GM23338 (cell line): ENCODE results near the gene COA4. TPM values are rescaled to one million over a fixed set of nuclear protein-coding genes. Genes with fewer than 3 reads are reported as not detected.

ENCODE experiments used
- ATAC-seq: fragments of 200-7000 bp; cut with Tn5 transposase; 3 replicates; pipeline ENCODE4 v1.9.1; 2020
- DNase-seq: peaks from one replicate; pipeline ENCODE4 v3.0.0-alpha.2; 2015; ENCODE audit warnings: low spot score
- H2AFZ ChIP-seq: fragments of 200-600 bp; sonication (generic); 2 replicates; pipeline ENCODE4 v1.8.0; 2016; ENCODE audit warnings: antibody characterized with exemption, mild to moderate bottlenecking, moderate library complexity
- H3F3A ChIP-seq: fragments of 200-600 bp; sonication (generic); replicated peaks from 2 replicates; pipeline ENCODE4 v1.8.0; 2017; ENCODE audit warnings: antibody characterized with exemption, mixed run types, low read depth
- H3K27ac ChIP-seq: fragments of 200-600 bp; sonication (generic); 2 replicates; pipeline ENCODE4 v1.6.1; 2016; ENCODE audit warnings: low read depth
- H3K27me3 ChIP-seq: fragments of 200-600 bp; sonication (generic); 2 replicates; pipeline ENCODE4 v1.8.0; 2016; ENCODE audit warnings: mild to moderate bottlenecking, mixed run types, moderate library complexity; ENCODE audit not compliant: insufficient read depth
- H3K36me3 ChIP-seq: fragments of 200-600 bp; sonication (generic); 2 replicates; pipeline ENCODE4 v1.8.0; 2016; ENCODE audit warnings: mild to moderate bottlenecking; ENCODE audit not compliant: insufficient read depth
- H3K4me1 ChIP-seq: fragments of 200-600 bp; sonication (generic); 2 replicates; pipeline ENCODE4 v1.8.0; 2016; ENCODE audit warnings: mild to moderate bottlenecking, moderate library complexity; ENCODE audit not compliant: insufficient read depth
- H3K4me2 ChIP-seq: fragments of 200-600 bp; sonication (generic); 2 replicates; pipeline ENCODE4 v1.7.1; 2017; ENCODE audit warnings: mixed run types
- H3K4me3 ChIP-seq: fragments of 200-600 bp; sonication (generic); 2 replicates; pipeline ENCODE4 v1.6.1; 2016; ENCODE audit warnings: mixed run types
- H3K79me2 ChIP-seq: fragments of 200-600 bp; sonication (generic); replicated peaks from 2 replicates; pipeline ENCODE4 v1.8.0; 2017; ENCODE audit warnings: mild to moderate bottlenecking; ENCODE audit not compliant: insufficient read depth
- H3K9me2 ChIP-seq: fragments of 200-600 bp; sonication (generic); 2 replicates; pipeline ENCODE4 v1.8.0; 2017; ENCODE audit not compliant: insufficient read depth
- H4K20me1 ChIP-seq: fragments of 200-600 bp; sonication (generic); replicated peaks from 2 replicates; pipeline ENCODE4 v1.8.0; 2017; ENCODE audit warnings: mild to moderate bottlenecking; ENCODE audit not compliant: insufficient read depth
- H3K27ac Mint-ChIP-seq: 2 replicates; pipeline ENCODE4 v1.8.0; 2020; ENCODE audit warnings: inconsistent platforms, mild to moderate bottlenecking, moderate library complexity, mixed read lengths
- H3K27me3 Mint-ChIP-seq: 3 replicates; pipeline ENCODE4 v1.8.0; 2022; ENCODE audit warnings: low read depth, mild to moderate bottlenecking, moderate library complexity, mixed read lengths, inconsistent platforms; ENCODE audit not compliant: insufficient read depth, poor library complexity
- H3K36me3 Mint-ChIP-seq: 3 replicates; pipeline ENCODE4 v1.8.0; 2021; ENCODE audit warnings: low read depth, mild to moderate bottlenecking, inconsistent platforms, moderate library complexity, mixed read lengths
- H3K4me1 Mint-ChIP-seq: 3 replicates; pipeline ENCODE4 v1.8.0; 2020; ENCODE audit warnings: mild to moderate bottlenecking, inconsistent platforms, mixed read lengths
- H3K4me3 Mint-ChIP-seq: 3 replicates; pipeline ENCODE4 v1.8.0; 2021; ENCODE audit warnings: moderate library complexity, mild to moderate bottlenecking, inconsistent platforms, mixed read lengths
- H3K9me3 Mint-ChIP-seq: 3 replicates; pipeline ENCODE4 v1.8.0; 2020; ENCODE audit warnings: moderate library complexity, mild to moderate bottlenecking, inconsistent platforms, mixed read lengths
- EZH2 ChIP-seq: fragments of 200-600 bp; sonication (generic); IDR thresholded peaks from one replicate; pipeline ENCODE4 v1.8.0; 2017; ENCODE audit warnings: antibody characterized with exemption, mild to moderate bottlenecking, low read depth; ENCODE audit not compliant: unreplicated experiment
- EZH2phosphoT487 ChIP-seq: fragments of 200-600 bp; sonication (generic); IDR thresholded peaks from one replicate; pipeline ENCODE4 v1.8.1; 2018; ENCODE audit warnings: antibody characterized with exemption; ENCODE audit not compliant: unreplicated experiment
- NANOG ChIP-seq: IDR thresholded peaks from 2 replicates; pipeline ENCODE4 v1.6.1; 2016; ENCODE audit warnings: antibody characterized with exemption, borderline replicate concordance
- STAT1 ChIP-seq: IDR thresholded peaks from one replicate; pipeline ENCODE4 v1.6.1; 2016; ENCODE audit warnings: antibody characterized with exemption; ENCODE audit not compliant: unreplicated experiment
- ZNF331 ChIP-seq: fragments of 250-450 bp; sonication (Bioruptor Pico); IDR thresholded peaks from 2 replicates; pipeline ENCODE4 v1.5.0; 2020; ENCODE audit warnings: low read depth, mild to moderate bottlenecking, moderate library complexity
- ZNF462 ChIP-seq: fragments of 250-450 bp; sonication (Bioruptor Pico); IDR thresholded peaks from 2 replicates; pipeline ENCODE4 v1.5.0; 2020; ENCODE audit warnings: mild to moderate bottlenecking, moderate library complexity
- polyA plus RNA-seq: library from polyadenylated mRNA; unstranded; fragments of >200 nt; fragmentation: Nextera tagmentation; extraction: Ambion mirVana; gene quantifications from 2 replicates; pipeline ENCODE4 v1.2.1, GENCODE V29; 2016
- total RNA-seq: library from RNA; depleted of rRNA; stranded (reverse); fragments of >200 nt; shearing (Covaris generic); gene quantifications from 2 replicates; pipeline ENCODE4 v1.2.3, GENCODE V29; 2014

The COA4 gene
- total and polyA plus RNA-seq, 2 experiments from 2014 or later = 168 to 174 TPM

- TF ChIP-seq ZNF462 (CRISPR knock-in tag) (no peak), EZH2phosphoT487 (no peak), ZNF331 (CRISPR knock-in tag) (no peak)
These were observed 2.1 kb upstream of the COA4 start (continued) for GRCh38 chr11:73878771-73879170.

GRCh38 chr11:73875840-73876239 is 806 bp downstream of the COA4 start:
- Mint-ChIP-seq H3K4me1 (peaks cover 21% of the 10 kb centered on the region; the same call in 2 of the 3 replicates), H3K27me3 (peaks cover 14% of the 10 kb centered on the region), H3K36me3 (peaks cover 58% of the 10 kb centered on the region), H3K27ac (peak overlapping the region; percentile 97), H3K9me3 (no peaks in the 10 kb centered on the region), H3K4me3 (peak overlapping the region; percentile 93)
- H2AFZ ChIP-seq = no peak overlapping the region
- DNase-seq = no peak
- ATAC-seq = peak; percentile 19
- peaks cover 21% of the 10 kb centered on the region for H3K36me3 ChIP-seq
- peak overlapping the region; percentile 90 for H3K4me3 ChIP-seq
- H3K4me1 ChIP-seq = peaks cover 32% of the 10 kb centered on the region
- peak overlapping the region; percentile 91 for H3K4me2 ChIP-seq
- peaks cover 42% of the 10 kb centered on the region for H3K79me2 ChIP-seq
- peaks cover 14% of the 10 kb centered on the region for H4K20me1 ChIP-seq
- peaks cover 17% of the 10 kb centered on the region for H3F3A ChIP-seq
- peak overlapping the region; percentile 98 for H3K27ac ChIP-seq
- H3K9me2 ChIP-seq = no peaks in the 10 kb centered on the region
- H3K27me3 ChIP-seq = no peaks in the 10 kb centered on the region
- no peak for TF ChIP-seq NANOG
- TF ChIP-seq STAT1 = no peak
- TF ChIP-seq ZNF462 (CRISPR knock-in tag) = no peak
- TF ChIP-seq ZNF331 (CRISPR knock-in tag) = no peak
- TF ChIP-seq EZH2 = no peak
